GM21367 (cell line): Measurements from ENCODE around the gene ADAMTS6.
"Not testable (repeated sequence)": the region's sequence is repeated elsewhere in the genome, so short reads cannot be mapped to it uniquely, and the experiment has no call there.

Source experiments
- ATAC-seq: cut with Tn5 transposase; IDR thresholded peaks from one replicate; pipeline ENCODE4 v1.9.1; 2021; ENCODE audit not compliant: unreplicated experiment

The ADAMTS6 gene

DNA sequence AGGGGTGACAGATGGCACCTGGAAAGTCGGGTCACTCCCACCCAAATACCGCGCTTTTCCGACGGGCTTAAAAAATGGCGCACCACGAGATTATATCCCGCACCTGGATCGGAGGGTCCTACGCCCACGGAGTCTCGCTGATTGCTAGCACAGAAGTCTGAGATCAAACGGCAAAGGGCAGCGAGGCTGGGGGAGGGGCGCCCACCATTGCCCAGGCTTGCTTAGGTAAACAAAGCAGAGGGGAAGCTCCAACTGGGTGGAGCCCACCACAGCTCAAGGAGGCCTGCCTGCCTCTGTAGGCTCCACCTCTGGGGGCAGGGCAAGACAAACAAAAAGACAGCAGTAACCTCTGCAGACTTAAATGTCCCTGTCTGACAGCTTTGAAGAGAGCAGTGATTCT is 111.2 kb downstream of the ADAMTS6 start:
- ATAC-seq: not testable (repeated sequence)

DNA sequence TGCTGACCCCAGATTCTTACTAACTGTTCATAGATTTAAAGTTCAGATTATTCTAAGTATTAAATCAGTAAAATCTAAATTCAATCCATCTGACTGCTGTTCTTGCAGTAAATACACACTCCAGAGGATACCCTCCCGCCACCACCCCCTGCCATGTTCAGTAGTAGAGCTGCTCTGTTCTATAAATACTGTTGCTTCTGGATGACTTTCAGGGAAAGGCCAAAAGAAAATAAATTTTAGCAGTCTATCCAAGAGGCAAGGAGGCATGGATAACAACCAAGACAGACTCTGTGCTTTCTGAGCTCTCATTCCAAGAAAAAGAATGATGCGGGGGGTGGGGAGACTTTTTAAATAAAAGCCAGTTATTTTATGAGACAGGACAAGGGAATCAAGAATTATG is 115.1 kb downstream of the ADAMTS6 start:
- no peak for ATAC-seq

GRCh38 chr5:65364907-65365306 is 116.8 kb downstream of the ADAMTS6 start:
- no peak for ATAC-seq

DNA sequence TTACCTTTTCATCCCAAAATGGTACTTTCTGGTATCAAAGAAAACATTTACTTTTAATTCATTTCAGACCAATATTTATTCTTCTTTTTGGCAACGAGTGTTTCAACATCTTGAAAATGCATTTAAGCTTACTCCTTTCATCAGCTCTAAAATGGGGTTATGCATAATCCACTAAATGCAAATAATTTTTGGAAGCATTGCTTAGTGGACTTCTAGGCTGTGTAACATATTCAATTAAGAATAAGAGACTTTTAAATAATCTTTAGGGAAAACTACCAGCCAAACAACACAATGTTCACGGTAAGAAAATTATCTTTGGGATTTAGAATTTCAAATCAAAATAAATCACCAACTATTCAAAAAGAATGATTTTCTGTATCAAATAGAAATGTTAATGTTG is 118.2 kb downstream of the ADAMTS6 start:
- ATAC-seq: no peak

DNA sequence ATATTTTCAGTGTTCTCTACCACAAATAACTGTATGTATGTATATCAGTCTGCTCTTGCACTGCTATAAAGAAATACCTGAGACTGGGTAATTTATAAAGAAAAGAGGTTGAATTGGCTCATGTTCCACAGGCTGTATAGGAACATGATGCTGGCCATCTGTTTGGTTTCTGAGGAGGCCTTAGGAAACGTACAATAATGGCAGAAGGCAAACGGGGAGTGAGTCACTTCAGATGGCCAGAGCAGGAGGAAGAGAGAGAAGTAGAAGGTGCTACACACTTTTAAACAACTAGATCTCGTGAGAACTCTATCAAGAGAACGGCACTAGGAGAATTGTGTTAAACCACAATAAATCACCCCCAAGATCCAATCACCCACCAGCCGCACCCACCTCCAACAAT is 121.7 kb downstream of the ADAMTS6 start:
- no peak for ATAC-seq

- ATAC-seq: no peak
Measured at GRCh38 chr5:65359569-65359968, 122.2 kb downstream of the ADAMTS6 start.

GRCh38 chr5:65356274-65356673 is 125.4 kb downstream of the ADAMTS6 start:
- no peak for ATAC-seq

- no peak for ATAC-seq
Measured at GRCh38 chr5:65355301-65355700, 126.4 kb downstream of the ADAMTS6 start.

GRCh38 chr5:65341835-65342234 is 139.9 kb downstream of the ADAMTS6 start:
- no peak for ATAC-seq

GRCh38 chr5:65338606-65339151 is 143.0 kb downstream of the ADAMTS6 start:
- ATAC-seq: no peak

DNA sequence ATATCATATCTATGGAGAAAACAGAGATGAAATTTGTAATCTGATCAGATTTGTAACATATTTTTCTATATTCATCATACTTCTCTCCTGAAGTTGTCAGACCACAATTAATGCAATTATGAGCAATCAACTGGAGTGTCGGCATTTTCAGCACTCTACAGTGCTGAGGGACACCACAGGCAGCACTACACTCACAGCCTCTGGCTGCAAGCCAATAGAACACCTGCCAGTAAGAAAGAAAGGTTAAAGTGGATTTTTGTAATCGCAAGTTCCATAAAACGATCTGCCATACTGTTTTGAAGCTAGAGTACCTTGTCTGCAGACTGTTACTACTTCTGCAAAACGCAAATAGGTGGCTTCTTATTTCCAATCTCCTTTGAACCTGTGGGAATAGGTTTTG is 147.6 kb downstream of the ADAMTS6 start:
- ATAC-seq: no peak

GRCh38 chr5:65332591-65332990 is 149.1 kb downstream of the ADAMTS6 start:
- no peak for ATAC-seq

GRCh38 chr5:65329266-65329665 is 152.5 kb downstream of the ADAMTS6 start:
- no peak for ATAC-seq

- ATAC-seq: no peak
Measured at GRCh38 chr5:65327582-65327981, 154.1 kb downstream of the ADAMTS6 start.

DNA sequence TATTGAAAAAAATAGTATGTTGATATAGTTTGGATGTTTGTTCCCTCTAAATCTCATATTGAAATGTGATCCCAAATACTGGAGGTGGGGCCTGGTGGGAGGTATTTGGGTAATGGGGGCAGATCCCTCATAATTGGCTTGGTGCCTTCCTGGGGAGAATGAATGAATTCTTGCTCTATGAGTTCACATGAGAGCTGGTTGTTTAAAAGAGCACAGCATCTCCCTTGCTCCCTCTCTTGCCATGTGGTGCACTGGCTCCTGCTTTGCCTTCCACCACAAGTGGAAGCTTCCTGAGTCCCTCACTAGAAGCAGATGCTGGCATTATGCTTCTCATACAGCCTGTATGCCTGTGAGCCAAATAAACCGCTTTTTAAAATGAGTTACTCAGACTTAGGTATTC is 154.8 kb downstream of the ADAMTS6 start:
- ATAC-seq: no peak

- ATAC-seq: no peak
Measured at GRCh38 chr5:65324226-65324625, 157.5 kb downstream of the ADAMTS6 start.

GRCh38 chr5:65320704-65321103 is 161.0 kb downstream of the ADAMTS6 start:
- not testable (repeated sequence) for ATAC-seq

DNA sequence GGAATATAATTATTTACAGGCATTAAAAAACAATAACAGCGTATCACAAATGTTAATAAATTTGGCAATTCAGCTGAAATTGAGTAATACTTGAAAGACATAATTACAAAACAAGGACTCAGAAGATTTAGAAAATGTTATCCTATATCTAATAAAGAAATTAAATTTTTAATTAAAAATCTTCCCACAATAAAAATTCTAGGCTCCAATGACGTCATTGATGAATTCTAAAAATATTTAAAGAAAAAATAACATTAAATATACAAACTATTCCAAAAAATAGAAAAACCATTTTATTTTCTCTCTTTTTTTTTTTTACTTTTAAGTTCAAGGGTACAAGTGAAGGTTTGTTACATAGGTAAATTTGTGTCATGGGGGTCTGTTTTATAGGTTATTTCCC is 161.5 kb downstream of the ADAMTS6 start:
- ATAC-seq: no peak

DNA sequence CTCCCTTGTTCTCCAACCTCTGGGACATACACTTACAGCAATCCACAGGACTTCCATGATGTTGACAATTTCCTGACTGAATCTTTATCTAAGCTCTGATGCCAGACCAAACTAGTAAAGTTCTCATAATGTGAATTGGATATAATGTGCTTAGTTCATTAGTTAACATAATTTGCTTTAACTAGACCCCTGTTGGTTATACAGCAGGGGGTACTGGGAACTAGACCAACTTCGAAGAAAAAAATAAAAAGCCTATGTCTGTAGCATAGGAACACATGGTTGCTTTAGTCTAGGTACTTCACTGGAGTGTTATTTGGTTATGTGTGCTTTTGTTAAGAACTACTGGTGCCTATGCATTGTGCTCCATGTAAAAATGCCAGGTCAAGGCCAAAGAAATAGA is 173.8 kb downstream of the ADAMTS6 start:
- ATAC-seq: no peak

DNA sequence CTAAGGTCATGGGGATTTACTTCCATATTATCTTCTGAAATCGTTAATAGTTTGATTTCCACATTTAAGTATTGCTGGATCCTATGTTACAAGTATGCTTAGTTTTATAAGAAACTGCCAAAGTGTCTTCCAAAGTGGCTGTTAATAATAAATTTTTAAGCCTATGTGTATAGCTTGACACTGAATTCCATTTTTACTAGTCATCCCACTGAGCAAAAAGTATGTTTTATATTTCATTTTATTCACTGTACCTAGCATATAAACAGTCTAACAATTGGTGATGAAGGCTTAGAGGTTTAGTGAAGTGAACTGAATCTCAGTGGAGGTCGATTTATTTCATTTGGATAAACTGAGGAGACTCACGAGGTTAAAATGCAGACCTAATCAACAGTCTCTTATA is 174.6 kb downstream of the ADAMTS6 start:
- no peak for ATAC-seq

GRCh38 chr5:65305913-65306312 is 175.8 kb downstream of the ADAMTS6 start:
- no peak for ATAC-seq

DNA sequence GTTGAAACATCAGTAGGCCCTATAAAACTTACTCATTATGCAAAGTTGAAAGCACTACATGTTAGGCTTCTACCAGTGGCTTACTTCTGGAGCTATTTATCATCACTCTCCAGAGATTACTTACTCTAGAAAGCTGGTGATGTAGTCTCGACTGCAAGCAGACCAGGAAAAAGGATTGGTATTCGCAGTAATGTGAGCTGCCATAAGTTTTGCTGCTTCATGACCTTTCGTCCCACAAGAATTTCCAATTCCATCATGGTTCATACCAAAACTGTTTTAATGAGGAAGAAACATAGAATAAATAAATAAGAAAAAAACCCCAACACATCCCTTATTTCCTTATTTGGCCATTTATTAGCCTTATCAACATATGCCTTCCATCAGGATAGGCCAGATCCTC is 181.9 kb downstream of the ADAMTS6 start:
- ATAC-seq: no peak

DNA sequence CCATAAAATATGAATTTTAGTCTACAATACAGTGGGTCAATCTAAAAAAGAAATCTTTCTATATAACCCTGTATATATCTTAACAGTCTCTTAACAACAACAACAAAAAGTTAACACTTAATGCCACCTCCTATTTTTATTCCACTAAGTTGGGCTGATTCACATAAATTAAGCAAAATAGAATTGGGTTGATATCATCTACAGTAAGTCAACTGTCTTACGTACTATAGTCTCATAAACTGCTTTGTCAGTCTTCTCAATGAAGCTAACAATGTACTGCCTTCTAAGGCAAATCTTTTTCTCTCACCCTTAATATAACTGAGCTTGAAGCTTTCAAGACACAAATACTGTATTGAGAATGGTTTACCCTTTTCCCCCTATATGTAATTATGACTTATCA is 185.7 kb downstream of the ADAMTS6 start:
- no peak for ATAC-seq

DNA sequence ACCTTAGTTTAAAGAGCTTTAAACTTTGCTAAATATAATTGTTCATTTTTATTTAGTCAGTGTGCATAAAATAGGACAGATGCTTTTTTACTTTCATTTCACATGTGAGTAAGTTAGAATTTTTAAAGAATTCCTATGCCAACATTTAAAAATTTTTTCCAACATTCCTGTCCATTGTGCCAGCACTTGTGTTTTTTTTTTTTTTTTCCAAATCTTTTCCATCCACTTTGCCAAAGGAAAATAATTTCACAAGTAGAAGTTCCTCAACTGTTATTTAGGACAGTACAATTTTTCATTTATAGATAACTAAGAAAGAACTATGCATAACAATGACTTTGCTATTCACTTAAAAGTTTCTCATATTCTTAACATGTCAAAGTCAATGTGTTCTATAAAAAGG is 189.5 kb downstream of the ADAMTS6 start:
- no peak for ATAC-seq
